Measurements from ENCODE around the gene CCDC12.

- TF ChIP-seq CTCF (IDR thresholded peaks at IDR 0.05) = no peak
- no peak for TF ChIP-seq POLR2A (IDR thresholded peaks at IDR 0.05)
Measured at GRCh38 chr3:46958467-46959160, 17.9 kb downstream of the CCDC12 start.
